ENCODE data around the gene NRXN3.

DNA sequence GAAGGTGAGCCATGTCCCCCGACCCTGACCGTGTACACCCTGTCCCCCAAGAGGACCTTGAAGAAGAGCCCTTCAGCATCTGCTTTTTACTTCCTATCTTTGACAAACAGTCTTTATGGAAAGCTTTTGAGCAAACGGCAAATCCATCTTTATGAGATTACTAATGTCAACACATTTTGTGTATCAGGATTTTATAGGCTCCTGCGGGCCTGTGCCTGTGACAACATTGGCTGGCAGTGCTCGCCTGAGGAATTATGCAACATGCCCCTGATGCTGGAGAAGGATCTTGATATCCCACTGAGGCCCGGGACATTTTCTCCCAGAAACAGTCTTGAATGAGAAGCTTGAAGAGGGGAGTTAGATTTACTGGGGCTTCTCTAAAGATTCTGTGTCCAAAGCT lies 416.5 kb downstream of the NRXN3 start:
- TF ChIP-seq POLR2A (IDR thresholded peaks at IDR 0.05) = no peak
- TF ChIP-seq, protein P1, sequence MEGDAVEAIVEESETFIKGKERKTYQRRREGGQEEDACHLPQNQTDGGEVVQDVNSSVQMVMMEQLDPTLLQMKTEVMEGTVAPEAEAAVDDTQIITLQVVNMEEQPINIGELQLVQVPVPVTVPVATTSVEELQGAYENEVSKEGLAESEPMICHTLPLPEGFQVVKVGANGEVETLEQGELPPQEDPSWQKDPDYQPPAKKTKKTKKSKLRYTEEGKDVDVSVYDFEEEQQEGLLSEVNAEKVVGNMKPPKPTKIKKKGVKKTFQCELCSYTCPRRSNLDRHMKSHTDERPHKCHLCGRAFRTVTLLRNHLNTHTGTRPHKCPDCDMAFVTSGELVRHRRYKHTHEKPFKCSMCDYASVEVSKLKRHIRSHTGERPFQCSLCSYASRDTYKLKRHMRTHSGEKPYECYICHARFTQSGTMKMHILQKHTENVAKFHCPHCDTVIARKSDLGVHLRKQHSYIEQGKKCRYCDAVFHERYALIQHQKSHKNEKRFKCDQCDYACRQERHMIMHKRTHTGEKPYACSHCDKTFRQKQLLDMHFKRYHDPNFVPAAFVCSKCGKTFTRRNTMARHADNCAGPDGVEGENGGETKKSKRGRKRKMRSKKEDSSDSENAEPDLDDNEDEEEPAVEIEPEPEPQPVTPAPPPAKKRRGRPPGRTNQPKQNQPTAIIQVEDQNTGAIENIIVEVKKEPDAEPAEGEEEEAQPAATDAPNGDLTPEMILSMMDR (IDR thresholded peaks at IDR 0.05) = no peak
